Stomach (tissue), 4 donors: ENCODE results near the gene NRF1.
"Not testable (repeated sequence)": the region's sequence is repeated elsewhere in the genome, so short reads cannot be mapped to it uniquely, and the experiment has no call there.

Experiments
- POLR2A ChIP-seq, 4 donors: fragments of 450-650 bp; IDR thresholded peaks; one replicate each; pipeline ENCODE4 v1.6.1; 2016; ENCODE audit warnings: antibody characterized with exemption in 4 of 4, control low read depth in 2 of 4, mild to moderate bottlenecking in 1 of 4, moderate library complexity in 1 of 4
- POLR2AphosphoS5 ChIP-seq, 3 donors: sonication (generic); formaldehyde crosslinking; IDR thresholded peaks; one replicate each; pipeline ENCODE4 v1.6.1; 2016; ENCODE audit warnings: antibody characterized with exemption in 3 of 3
- TF ChIP-seq, protein P1 (sequence below), 7 experiments: fragments of 450-650 bp in 4 of 7; fragments of 200-600 bp in 3 of 7; sonication (generic) in 3 of 7; IDR thresholded peaks; one replicate each; pipeline ENCODE4 v1.5.1; 2016 to 2019; ENCODE audit warnings: antibody characterized with exemption in 7 of 7, control low read depth in 2 of 7, mild to moderate bottlenecking in 1 of 7

DNA sequence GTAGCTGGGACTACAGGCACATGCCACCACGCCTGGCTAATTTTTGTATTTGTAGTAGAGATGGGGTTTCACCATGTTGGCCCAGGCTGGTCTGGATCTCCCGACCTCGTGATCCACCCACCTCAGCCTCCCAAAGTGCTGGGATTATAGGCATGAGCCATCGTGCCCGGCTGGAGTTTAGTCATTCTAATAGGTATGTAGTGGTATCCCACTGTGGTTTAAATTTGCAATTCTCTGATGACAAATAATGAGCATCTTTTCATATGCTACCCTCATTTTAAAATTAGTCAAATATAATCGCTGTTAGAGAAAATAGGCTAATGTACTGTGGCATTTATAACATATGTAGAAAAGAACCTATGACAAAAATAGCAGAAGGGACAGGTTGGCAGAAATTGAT lies 15.1 kb upstream of the NRF1 start:
- TF ChIP-seq, protein P1, sequence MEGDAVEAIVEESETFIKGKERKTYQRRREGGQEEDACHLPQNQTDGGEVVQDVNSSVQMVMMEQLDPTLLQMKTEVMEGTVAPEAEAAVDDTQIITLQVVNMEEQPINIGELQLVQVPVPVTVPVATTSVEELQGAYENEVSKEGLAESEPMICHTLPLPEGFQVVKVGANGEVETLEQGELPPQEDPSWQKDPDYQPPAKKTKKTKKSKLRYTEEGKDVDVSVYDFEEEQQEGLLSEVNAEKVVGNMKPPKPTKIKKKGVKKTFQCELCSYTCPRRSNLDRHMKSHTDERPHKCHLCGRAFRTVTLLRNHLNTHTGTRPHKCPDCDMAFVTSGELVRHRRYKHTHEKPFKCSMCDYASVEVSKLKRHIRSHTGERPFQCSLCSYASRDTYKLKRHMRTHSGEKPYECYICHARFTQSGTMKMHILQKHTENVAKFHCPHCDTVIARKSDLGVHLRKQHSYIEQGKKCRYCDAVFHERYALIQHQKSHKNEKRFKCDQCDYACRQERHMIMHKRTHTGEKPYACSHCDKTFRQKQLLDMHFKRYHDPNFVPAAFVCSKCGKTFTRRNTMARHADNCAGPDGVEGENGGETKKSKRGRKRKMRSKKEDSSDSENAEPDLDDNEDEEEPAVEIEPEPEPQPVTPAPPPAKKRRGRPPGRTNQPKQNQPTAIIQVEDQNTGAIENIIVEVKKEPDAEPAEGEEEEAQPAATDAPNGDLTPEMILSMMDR (IDR thresholded peaks at IDR 0.05): not testable (repeated sequence)
- not testable (repeated sequence) for TF ChIP-seq POLR2AphosphoS5, POLR2A (IDR thresholded peaks at IDR 0.05)
